ENCODE measurements around the gene ARID1B.

The ARID1B gene

DNA sequence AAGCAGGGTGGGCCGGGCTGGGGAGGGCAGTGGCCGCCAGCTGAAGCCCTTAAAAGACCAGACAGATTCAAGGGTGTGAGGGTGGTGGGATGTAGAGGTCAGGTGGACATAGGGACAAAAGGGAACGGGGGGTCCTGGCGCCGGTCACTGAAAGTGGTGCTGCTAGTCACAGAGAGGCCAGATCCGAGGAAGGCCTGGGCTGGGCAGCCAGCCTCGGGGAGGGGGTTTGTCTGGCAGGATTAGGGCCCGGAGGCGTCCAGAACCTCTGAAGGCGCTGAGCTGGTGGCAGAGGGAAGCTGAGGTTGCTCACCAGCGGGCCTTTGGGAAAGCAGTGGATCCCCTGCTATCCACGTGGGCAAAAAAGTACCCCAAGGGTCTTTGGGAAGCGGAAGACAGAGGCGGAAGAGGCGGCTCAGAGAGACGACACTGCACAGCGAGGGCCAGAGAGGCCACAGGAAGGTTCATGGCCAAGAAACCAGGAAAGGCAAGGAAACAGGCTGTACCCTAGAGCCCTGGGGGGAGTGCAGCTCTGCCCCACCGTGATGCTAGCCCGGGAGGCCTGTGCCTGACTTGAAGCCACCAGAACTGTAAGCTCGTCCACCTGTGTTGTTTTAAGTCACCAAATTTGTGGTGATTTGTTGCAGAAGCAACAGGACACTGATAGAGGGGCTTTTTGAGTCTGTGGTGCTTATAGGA lies 440.2 kb downstream of the ARID1B start:
- Histone ChIP-seq H3K4me1 (ENCODE audit: control insufficient read depth, insufficient read depth, low read length) (no peaks in the 10 kb centered on the region), H3K9me3 (ENCODE audit: control insufficient read depth, insufficient read depth, low read depth, low read length) (no peaks in the 10 kb centered on the region), H3K36me3 (ENCODE audit: control insufficient read depth in 2 of 2, insufficient read depth in 1 of 2, low read length in 2 of 2) (no peaks in the 10 kb centered on the region), H3K4me3 (ENCODE audit: low read depth, low read length) (no peak overlapping the region), H3K27ac (ENCODE audit: extremely low read depth, low read depth, low read length) (no peak overlapping the region)
- ChIA-PET CTCF (no interaction called here), POLR2A (interaction anchor here (1.0 kb wide), 1 partner anchor 11 kb away, joined by 3 read pairs; no protein-coding TSS in a partner anchor)
- TF ChIP-seq YY1 (tag by site-specific recombination; IDR thresholded peaks at IDR 0.05), result no peak
- TF ChIP-seq, protein P1, sequence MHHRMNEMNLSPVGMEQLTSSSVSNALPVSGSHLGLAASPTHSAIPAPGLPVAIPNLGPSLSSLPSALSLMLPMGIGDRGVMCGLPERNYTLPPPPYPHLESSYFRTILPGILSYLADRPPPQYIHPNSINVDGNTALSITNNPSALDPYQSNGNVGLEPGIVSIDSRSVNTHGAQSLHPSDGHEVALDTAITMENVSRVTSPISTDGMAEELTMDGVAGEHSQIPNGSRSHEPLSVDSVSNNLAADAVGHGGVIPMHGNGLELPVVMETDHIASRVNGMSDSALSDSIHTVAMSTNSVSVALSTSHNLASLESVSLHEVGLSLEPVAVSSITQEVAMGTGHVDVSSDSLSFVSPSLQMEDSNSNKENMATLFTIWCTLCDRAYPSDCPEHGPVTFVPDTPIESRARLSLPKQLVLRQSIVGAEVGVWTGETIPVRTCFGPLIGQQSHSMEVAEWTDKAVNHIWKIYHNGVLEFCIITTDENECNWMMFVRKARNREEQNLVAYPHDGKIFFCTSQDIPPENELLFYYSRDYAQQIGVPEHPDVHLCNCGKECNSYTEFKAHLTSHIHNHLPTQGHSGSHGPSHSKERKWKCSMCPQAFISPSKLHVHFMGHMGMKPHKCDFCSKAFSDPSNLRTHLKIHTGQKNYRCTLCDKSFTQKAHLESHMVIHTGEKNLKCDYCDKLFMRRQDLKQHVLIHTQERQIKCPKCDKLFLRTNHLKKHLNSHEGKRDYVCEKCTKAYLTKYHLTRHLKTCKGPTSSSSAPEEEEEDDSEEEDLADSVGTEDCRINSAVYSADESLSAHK (tag by site-specific recombination; IDR thresholded peaks at IDR 0.05), result no peak
- no peak for TF ChIP-seq ZNF112 (tag by site-specific recombination; IDR thresholded peaks at IDR 0.05)
- no peak for TF ChIP-seq TCF7L2 (IDR thresholded peaks at IDR 0.05; ENCODE audit: borderline replicate concordance, low read depth, low read length)
- no peak for TF ChIP-seq ZNF785 (tag by site-specific recombination; IDR thresholded peaks at IDR 0.05)
- no peak for TF ChIP-seq ZNF404 (tag by site-specific recombination; IDR thresholded peaks at IDR 0.05)
- no peak for TF ChIP-seq ZNF571 (tag by site-specific recombination; IDR thresholded peaks at IDR 0.05)
- TF ChIP-seq, protein P2, sequence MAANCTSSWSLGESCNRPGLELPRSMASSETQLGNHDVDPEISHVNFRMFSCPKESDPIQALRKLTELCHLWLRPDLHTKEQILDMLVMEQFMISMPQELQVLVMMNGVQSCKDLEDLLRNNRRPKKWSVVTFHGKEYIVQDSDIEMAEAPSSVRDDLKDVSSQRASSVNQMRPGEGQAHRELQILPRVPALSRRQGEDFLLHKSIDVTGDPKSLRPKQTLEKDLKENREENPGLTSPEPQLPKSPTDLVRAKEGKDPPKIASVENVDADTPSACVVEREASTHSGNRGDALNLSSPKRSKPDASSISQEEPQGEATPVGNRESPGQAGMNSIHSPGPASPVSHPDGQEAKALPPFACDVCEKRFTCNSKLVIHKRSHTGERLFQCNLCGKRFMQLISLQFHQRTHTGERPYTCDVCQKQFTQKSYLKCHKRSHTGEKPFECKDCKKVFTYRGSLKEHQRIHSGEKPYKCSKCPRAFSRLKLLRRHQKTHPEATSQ (tag by site-specific recombination; IDR thresholded peaks at IDR 0.05), result no peak
- TF ChIP-seq ZBTB8A (tag by site-specific recombination; IDR thresholded peaks at IDR 0.05), result no peak
- no peak for TF ChIP-seq ZNF133 (tag by site-specific recombination; IDR thresholded peaks at IDR 0.05)
- no peak for TF ChIP-seq ZNF768 (tag by site-specific recombination; IDR thresholded peaks at IDR 0.05)
- TF ChIP-seq FEZF1 (tag by site-specific recombination; IDR thresholded peaks at IDR 0.05), result no peak
- no peak for TF ChIP-seq ZBTB20 (tag by site-specific recombination; IDR thresholded peaks at IDR 0.05)
- no peak for TF ChIP-seq ZNF184 (tag by site-specific recombination; IDR thresholded peaks at IDR 0.05)
- no peak for TF ChIP-seq ZNF670 (tag by site-specific recombination; IDR thresholded peaks at IDR 0.05; ENCODE audit: low read depth)
- no peak for TF ChIP-seq ZNF658 (tag by site-specific recombination; IDR thresholded peaks at IDR 0.05)

DNA sequence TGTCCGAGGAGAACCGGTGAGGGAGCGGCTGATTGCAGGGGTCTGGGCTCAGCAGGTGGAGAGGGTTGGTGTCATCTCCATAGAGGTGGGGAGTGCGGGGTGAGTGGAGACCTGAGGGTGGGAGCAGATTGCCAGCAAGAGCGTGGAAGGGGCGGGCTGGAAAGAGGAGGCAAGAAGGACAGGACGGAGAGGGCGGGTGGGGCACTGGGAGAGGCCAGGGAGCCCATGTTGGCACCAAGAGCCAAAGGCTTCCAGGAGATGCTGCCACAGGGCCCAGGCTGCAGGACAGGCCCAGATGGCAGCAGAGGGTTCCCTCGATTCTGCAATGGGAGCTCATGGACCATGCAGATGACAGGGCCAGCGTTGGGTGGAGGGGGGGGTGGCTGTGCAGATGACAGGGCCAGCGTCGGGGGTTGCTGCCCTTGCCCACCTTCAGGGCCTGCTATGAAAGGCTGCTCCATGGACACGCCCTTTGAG lies 440.8 kb downstream of the ARID1B start:
- no peak overlapping the region for H3K27ac ChIP-seq (ENCODE audit: extremely low read depth, low read depth, low read length)
- CTCF ChIA-PET, result interaction anchor here (1.8 kb wide), 1 partner anchor 57 kb away, joined by 6 read pairs; no protein-coding TSS in a partner anchor
- H3K36me3 ChIP-seq (ENCODE audit: control insufficient read depth in 2 of 2, insufficient read depth in 1 of 2, low read length in 2 of 2), result no peaks in the 10 kb centered on the region
- POLR2A ChIA-PET, result no interaction called here
- no peaks in the 10 kb centered on the region for H3K9me3 ChIP-seq (ENCODE audit: control insufficient read depth, insufficient read depth, low read depth, low read length)
- no peak for TF ChIP-seq ZEB2 (tag by site-specific recombination; IDR thresholded peaks at IDR 0.05)
- H3K4me3 ChIP-seq (ENCODE audit: low read depth, low read length), result no peak overlapping the region
- H3K4me1 ChIP-seq (ENCODE audit: control insufficient read depth, insufficient read depth, low read length), result no peaks in the 10 kb centered on the region

DNA sequence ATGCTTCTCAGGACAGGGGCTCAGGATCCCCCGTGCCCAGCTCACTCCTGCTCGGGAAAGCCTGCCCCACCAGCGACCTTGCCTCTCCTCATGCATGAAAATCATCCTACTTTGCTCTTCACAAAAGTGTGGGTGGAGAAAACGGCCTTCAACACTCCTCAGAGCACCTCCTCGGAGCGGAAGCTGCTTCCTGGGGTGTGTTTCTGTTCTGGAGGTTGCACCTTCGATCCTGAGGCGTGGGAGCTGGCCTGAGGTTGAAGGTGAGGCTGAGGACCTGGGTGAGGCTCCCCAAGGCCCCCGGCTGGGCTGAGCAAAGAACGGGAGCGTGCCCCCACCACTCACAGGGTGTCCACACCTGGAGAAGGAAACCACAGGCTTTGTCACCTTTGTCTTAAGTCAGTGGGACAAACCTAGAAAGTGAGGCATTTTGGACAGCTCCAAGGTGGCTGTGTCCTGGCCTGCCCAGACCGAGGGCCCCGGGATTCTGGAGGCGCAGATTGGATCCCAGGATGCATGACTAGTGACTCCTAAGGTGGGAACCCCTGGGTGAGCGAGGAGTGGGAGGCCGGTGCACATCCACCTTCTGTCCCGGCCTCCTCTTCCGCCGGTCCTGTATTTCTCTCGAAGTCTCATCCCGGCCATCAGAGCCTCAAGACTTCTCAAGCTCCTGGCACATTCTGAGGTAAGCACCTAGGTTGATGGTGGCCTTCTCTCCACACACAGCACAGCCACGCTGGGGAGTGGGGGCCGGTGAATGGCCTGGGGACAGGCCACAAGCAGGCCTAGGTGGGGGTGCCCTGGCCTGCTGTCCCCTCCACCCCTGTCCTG lies 441.4 kb downstream of the ARID1B start:
- TF ChIP-seq, protein P3, sequence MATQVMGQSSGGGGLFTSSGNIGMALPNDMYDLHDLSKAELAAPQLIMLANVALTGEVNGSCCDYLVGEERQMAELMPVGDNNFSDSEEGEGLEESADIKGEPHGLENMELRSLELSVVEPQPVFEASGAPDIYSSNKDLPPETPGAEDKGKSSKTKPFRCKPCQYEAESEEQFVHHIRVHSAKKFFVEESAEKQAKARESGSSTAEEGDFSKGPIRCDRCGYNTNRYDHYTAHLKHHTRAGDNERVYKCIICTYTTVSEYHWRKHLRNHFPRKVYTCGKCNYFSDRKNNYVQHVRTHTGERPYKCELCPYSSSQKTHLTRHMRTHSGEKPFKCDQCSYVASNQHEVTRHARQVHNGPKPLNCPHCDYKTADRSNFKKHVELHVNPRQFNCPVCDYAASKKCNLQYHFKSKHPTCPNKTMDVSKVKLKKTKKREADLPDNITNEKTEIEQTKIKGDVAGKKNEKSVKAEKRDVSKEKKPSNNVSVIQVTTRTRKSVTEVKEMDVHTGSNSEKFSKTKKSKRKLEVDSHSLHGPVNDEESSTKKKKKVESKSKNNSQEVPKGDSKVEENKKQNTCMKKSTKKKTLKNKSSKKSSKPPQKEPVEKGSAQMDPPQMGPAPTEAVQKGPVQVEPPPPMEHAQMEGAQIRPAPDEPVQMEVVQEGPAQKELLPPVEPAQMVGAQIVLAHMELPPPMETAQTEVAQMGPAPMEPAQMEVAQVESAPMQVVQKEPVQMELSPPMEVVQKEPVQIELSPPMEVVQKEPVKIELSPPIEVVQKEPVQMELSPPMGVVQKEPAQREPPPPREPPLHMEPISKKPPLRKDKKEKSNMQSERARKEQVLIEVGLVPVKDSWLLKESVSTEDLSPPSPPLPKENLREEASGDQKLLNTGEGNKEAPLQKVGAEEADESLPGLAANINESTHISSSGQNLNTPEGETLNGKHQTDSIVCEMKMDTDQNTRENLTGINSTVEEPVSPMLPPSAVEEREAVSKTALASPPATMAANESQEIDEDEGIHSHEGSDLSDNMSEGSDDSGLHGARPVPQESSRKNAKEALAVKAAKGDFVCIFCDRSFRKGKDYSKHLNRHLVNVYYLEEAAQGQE (tag by site-specific recombination; IDR thresholded peaks at IDR 0.05), result peak; percentile 60
- TF ChIP-seq ZNF23 (tag by site-specific recombination; IDR thresholded peaks at IDR 0.05; ENCODE audit: borderline replicate concordance), result no peak
- no peaks in the 10 kb centered on the region for H3K9me3 ChIP-seq (ENCODE audit: control insufficient read depth, insufficient read depth, low read depth, low read length)
- no peak overlapping the region for H3K4me3 ChIP-seq (ENCODE audit: low read depth, low read length)
- H3K36me3 ChIP-seq (ENCODE audit: control insufficient read depth in 2 of 2, insufficient read depth in 1 of 2, low read length in 2 of 2), result no peaks in the 10 kb centered on the region
- H3K4me1 ChIP-seq (ENCODE audit: control insufficient read depth, insufficient read depth, low read length), result no peaks in the 10 kb centered on the region
- ChIA-PET POLR2A (no interaction called here), CTCF (interaction anchor here (0.5 to 1.8 kb wide), 3 partner anchors 57 to 1052 kb away, joined by 3 to 6 read pairs (median 4); no protein-coding TSS in a partner anchor)
- H3K27ac ChIP-seq (ENCODE audit: extremely low read depth, low read depth, low read length), result no peak overlapping the region

All from HEK293 (cell line).